A549 (cell line): ENCODE results near the gene EXOC1. TPM values are rescaled to one million over a fixed set of nuclear protein-coding genes. Genes with fewer than 3 reads are reported as not detected.

Experiments
- ATAC-seq, 2 experiments: fragments of 200-7000 bp in 1 of 2; fragments of >200 bp in 1 of 2; cut with Nextera tagmentation in 1 of 2; cut with Tn5 transposase in 1 of 2; 3 replicates each; pipeline versions ENCODE4 v1.8.0 to v1.9.1; 2018 to 2020; ENCODE audit warnings: mild to moderate bottlenecking in 1 of 2, moderate library complexity in 1 of 2
- CTCF ChIA-PET: fragments of 300-600 bp; sonication (Branson Sonifier 250); formaldehyde crosslinking; extraction: SDS; loops from one replicate; lab custom pipeline; 2021; ENCODE audit warnings: antibody characterized with exemption, inconsistent platforms; lab: Yijun Ruan, JAX
- POLR2A ChIA-PET: fragments of 350-600 bp; formaldehyde crosslinking; extraction: SDS; loops from one replicate; lab custom pipeline; 2021; ENCODE audit warnings: antibody characterized with exemption, inconsistent platforms; lab: Yijun Ruan, JAX
- DNase-seq, 2 experiments: peaks; one replicate each; pipeline versions ENCODE4 v3.0.0 to v3.0.0-alpha.2; 2011 to 2016; ENCODE audit warnings: low read depth in 1 of 2, low spot score in 1 of 2
- FAIRE-seq: peaks from 2 replicates; lab custom pipeline; 2011; peaks lifted over from hg19 to GRCh38; lab: Jason Lieb, UNC
- H3K27ac ChIP-seq, 2 experiments: fragments of >200 bp; sonication (Bioruptor Twin); formaldehyde crosslinking; 3 replicates each; pipeline ENCODE4 v1.5.1; 2016 to 2017
- H3K4me1 ChIP-seq: fragments of >200 bp; sonication (Bioruptor Twin); formaldehyde crosslinking; 3 replicates; pipeline ENCODE4 v1.6.1; 2016
- H3K4me2 ChIP-seq: fragments of >200 bp; sonication (Bioruptor Twin); formaldehyde crosslinking; 3 replicates; pipeline ENCODE4 v1.6.1; 2016
- H3K4me3 ChIP-seq: fragments of >200 bp; sonication (Bioruptor Twin); formaldehyde crosslinking; 3 replicates; pipeline ENCODE4 v1.5.1; 2016
- H3K9me3 ChIP-seq: fragments of >200 bp; sonication (Bioruptor Twin); formaldehyde crosslinking; 3 replicates; pipeline ENCODE4 v1.6.1; 2016
- CHD2 ChIP-seq: fragments of 150-350 bp; IDR thresholded peaks from 2 replicates; pipeline ENCODE4 v1.6.1; 2014; ENCODE audit warnings: low read length; ENCODE audit not compliant: partially characterized antibody
- E2F6 ChIP-seq: IDR thresholded peaks from 2 replicates; pipeline ENCODE4 v1.6.1; 2012; ENCODE audit warnings: low read depth, borderline replicate concordance
- EHMT2 ChIP-seq: fragments of 200-600 bp; sonication (generic); IDR thresholded peaks from 2 replicates; pipeline ENCODE4 v1.6.1; 2016; ENCODE audit warnings: antibody characterized with exemption, low read depth, mild to moderate bottlenecking, moderate library complexity
- FOSL2 ChIP-seq, 2 experiments: fragments of 450-650 bp in 1 of 2; fragments of >200 bp in 1 of 2; sonication (Bioruptor Twin) in 1 of 2; formaldehyde crosslinking; IDR thresholded peaks; 2 replicates each; pipeline versions ENCODE4 v1.5.0 to v1.6.1; 2016 to 2020; ENCODE audit warnings: mild to moderate bottlenecking in 1 of 2, moderate library complexity in 1 of 2
- HDAC2 ChIP-seq: fragments of 200-600 bp; sonication (generic); IDR thresholded peaks from 2 replicates; pipeline ENCODE4 v1.6.1; 2016
- HES2 ChIP-seq: fragments of >200 bp; sonication (Bioruptor Twin); formaldehyde crosslinking; IDR thresholded peaks from 2 replicates; pipeline ENCODE4 v1.6.1; 2016
- HEYL ChIP-seq: fragments of 250-450 bp; sonication (Bioruptor Pico); IDR thresholded peaks from 2 replicates; pipeline ENCODE4 v1.8.0; 2021; ENCODE audit warnings: mild to moderate bottlenecking, moderate library complexity
- HOXA7 ChIP-seq: fragments of 250-450 bp; sonication (Bioruptor Pico); IDR thresholded peaks from 2 replicates; pipeline ENCODE4 v1.5.0; 2020; ENCODE audit warnings: mild to moderate bottlenecking, moderate library complexity
- HOXB13 ChIP-seq: fragments of 250-450 bp; sonication (Bioruptor Pico); IDR thresholded peaks from 2 replicates; pipeline ENCODE4 v1.5.0; 2020; ENCODE audit warnings: low read depth, mild to moderate bottlenecking, moderate library complexity
- KDM1A ChIP-seq: fragments of 200-600 bp; sonication (generic); IDR thresholded peaks from 2 replicates; pipeline ENCODE4 v1.6.1; 2016; ENCODE audit warnings: low read depth, mild to moderate bottlenecking
- NFE2L2 ChIP-seq: fragments of 150-350 bp; conservative IDR thresholded peaks from 2 replicates; pipeline ENCODE4 v1.6.1; 2014; ENCODE audit warnings: low read length
- POLR2A ChIP-seq: IDR thresholded peaks from 2 replicates; pipeline ENCODE4 v1.6.1; 2012; ENCODE audit warnings: mild to moderate bottlenecking, low read length
- RAD21 ChIP-seq, 2 experiments: fragments of >200 bp in 1 of 2; sonication (Bioruptor Twin) in 1 of 2; formaldehyde crosslinking in 1 of 2; IDR thresholded peaks in 1 of 2; conservative IDR thresholded peaks in 1 of 2; 2 replicates in 1 of 2; 3 replicates in 1 of 2; pipeline ENCODE4 v1.6.1; 2012 to 2018; ENCODE audit warnings: inconsistent platforms in 1 of 2
- REST ChIP-seq: fragments of 200-600 bp; sonication (generic); IDR thresholded peaks from 2 replicates; pipeline ENCODE4 v1.6.1; 2016; ENCODE audit warnings: antibody characterized with exemption, mild to moderate bottlenecking, moderate library complexity
- TP53 ChIP-seq: fragments of 250-450 bp; sonication (Bioruptor Pico); IDR thresholded peaks from 2 replicates; pipeline ENCODE4 v1.5.0; 2021; ENCODE audit warnings: mild to moderate bottlenecking, moderate library complexity
- USF2 ChIP-seq: fragments of 450-650 bp; IDR thresholded peaks from 2 replicates; pipeline ENCODE4 v1.6.1; 2014; ENCODE audit warnings: antibody characterized with exemption
- ZNF302 ChIP-seq: fragments of 250-450 bp; sonication (Bioruptor Pico); IDR thresholded peaks from 2 replicates; pipeline ENCODE4 v1.9.0; 2021; ENCODE audit warnings: inconsistent platforms, mild to moderate bottlenecking, moderate library complexity
- ZSCAN20 ChIP-seq: fragments of 250-450 bp; sonication (Bioruptor Pico); IDR thresholded peaks from 2 replicates; pipeline ENCODE4 v1.8.0; 2022; ENCODE audit warnings: mild to moderate bottlenecking, moderate library complexity
- WGBS: methylation state at CpG from one replicate; pipeline ENCODE4 v1.1.6; 2017; ENCODE audit errors: missing lambda C conversion rate; 5-methylcytosine and 5-hydroxymethylcytosine counted together
- polyA plus RNA-seq, 4 experiments: library from polyadenylated mRNA; depleted of rRNA in 3 of 4; stranded (reverse); fragments of >200 nt; fragmentation: RNase III in 1 of 4; extraction: RNeasy Plus Mini Kit Qiagen cat#74134 plus additional on column Dnase treatment in 1 of 4; gene quantifications; 2 replicates in 3 of 4; 3 replicates in 1 of 4; pipeline ENCODE4 v1.2.3, GENCODE V29; 2011 to 2017

Gene EXOC1
- polyA plus RNA-seq, 2 of the 4 experiments (the other 2 are of a cell fraction): 12.8 to 22.4 TPM

GRCh38 chr4:55808632-55809031, 44.8 kb upstream of the EXOC1 start:
- TF ChIP-seq TP53 (CRISPR knock-in tag) (no peak), NFE2L2 (no peak), EHMT2 (no peak), HEYL (no peak), FOSL2 (IDR thresholded peaks at IDR 0.05) (no peak), FOSL2 (CRISPR knock-in tag; IDR thresholded peaks at IDR 0.05) (no peak), HDAC2 (no peak), RAD21 (conservative IDR thresholded peaks at IDR 0.05 in 1 of 2, IDR thresholded peaks at IDR 0.05 in 1 of 2) (no peak), CHD2 (no peak), ZNF302 (CRISPR knock-in tag) (no peak), KDM1A (no peak), ZSCAN20 (no peak), HOXA7 (no peak)
- Histone ChIP-seq H3K4me1 (no peaks in the 10 kb centered on the region), H3K27ac (no peak overlapping the region), H3K9me3 (no peaks in the 10 kb centered on the region), H3K4me2 (no peak overlapping the region), H3K4me3 (no peak overlapping the region)
- DNase-seq: no peak
- ATAC-seq: no peak
- WGBS: 29% methylated on average over 5 of the region's 5 CpGs
- FAIRE-seq: no peak
- POLR2A ChIA-PET: no interaction called here
- CTCF ChIA-PET: no interaction called here

- H3K9me3 ChIP-seq: no peaks in the 10 kb centered on the region
- TF ChIP-seq USF2: no peak
- no peak for TF ChIP-seq POLR2A
- TF ChIP-seq, all 56 proteins: peak for 0
- H3K4me2 ChIP-seq: no peak overlapping the region
- ChIA-PET CTCF (no interaction called here), POLR2A (no interaction called here)
- no peak for FAIRE-seq
- no peaks in the 10 kb centered on the region for H3K4me1 ChIP-seq
- no peak for ATAC-seq
- H3K27ac ChIP-seq: no peak overlapping the region
- WGBS: 26% methylated on average over 3 of the region's 3 CpGs
- no peak overlapping the region for H3K4me3 ChIP-seq
- no peak for DNase-seq
These were observed 35.8 kb upstream of the EXOC1 start for GRCh38 chr4:55817691-55818090.

- no peak within 1 kb of the TSS for H3K4me2 ChIP-seq
- no peaks in the 10 kb centered on the region for H3K9me3 ChIP-seq
- no peak for DNase-seq
- WGBS: 63% methylated on average over 8 of the region's 13 CpGs
- no peaks in the 10 kb centered on the region for H3K4me1 ChIP-seq
- TF ChIP-seq HOXB13 (CRISPR knock-in tag): no peak
- no peak for TF ChIP-seq CHD2
- no peak for TF ChIP-seq HES2
- no peak for TF ChIP-seq REST
- TF ChIP-seq ZNF302 (CRISPR knock-in tag): no peak
- no peak for TF ChIP-seq E2F6
- no peak within 1 kb of the TSS for H3K4me3 ChIP-seq
- no peak for FAIRE-seq
- no peak for ATAC-seq
- ChIA-PET POLR2A (no interaction called here), CTCF (interaction anchor here (0.6 kb wide), 1 partner anchor 177 kb away, joined by 3 read pairs; no protein-coding TSS in a partner anchor)
- no peak within 1 kb of the TSS for H3K27ac ChIP-seq
These were observed 33.8 kb upstream of the EXOC1 start, which contains the start of gene EXOC1L for GRCh38 chr4:55819634-55820033. Gene EXOC1L (plus strand): TSS chr4:55819790. CDS start chr4:55820027, 237 bp downstream.
